ENCODE data around the gene SLC17A4. TPM values are rescaled to one million over a fixed set of nuclear protein-coding genes. Genes with fewer than 3 reads are reported as not detected.

SLC17A4 gene
- total and polyA plus RNA-seq, 2 of the 13 experiments (the other 11 are each of a cell fraction or from before 2014, with no cell fraction given), result 0.07 TPM; not detected in 1

GRCh38 chr6:25715794-25716193 is 38.7 kb upstream of the SLC17A4 start (continued):
- TF ChIP-seq MAF1 (CRISPR knock-in tag; IDR thresholded peaks at IDR 0.05; ENCODE audit: borderline replicate concordance) (no peak), ATF7 (IDR thresholded peaks at IDR 0.05) (no peak), ATF7 (CRISPR knock-in tag; IDR thresholded peaks at IDR 0.05) (no peak), UBTF (CRISPR knock-in tag; IDR thresholded peaks at IDR 0.05) (no peak), ZKSCAN1 (IDR thresholded peaks at IDR 0.05; ENCODE audit: low read length) (no peak), HMGA1 (CRISPR knock-in tag; conservative IDR thresholded peaks at IDR 0.05) (no peak), ZSCAN5A (CRISPR knock-in tag; IDR thresholded peaks at IDR 0.05; ENCODE audit: borderline replicate concordance) (no peak), ZNF343 (CRISPR knock-in tag; IDR thresholded peaks at IDR 0.05) (no peak), ZNF329 (CRISPR knock-in tag; IDR thresholded peaks at IDR 0.05; ENCODE audit: low read depth) (no peak), ATAD3A (CRISPR knock-in tag; IDR thresholded peaks at IDR 0.05) (no peak), ZNF563 (CRISPR knock-in tag; IDR thresholded peaks at IDR 0.05) (no peak), FOXK1 (CRISPR knock-in tag; IDR thresholded peaks at IDR 0.05; ENCODE audit: borderline replicate concordance, low read depth) (no peak; the same call in 1 of the 2 replicates), EEA1 (CRISPR knock-in tag; IDR thresholded peaks at IDR 0.05; ENCODE audit: borderline replicate concordance) (no peak), CHD4 (IDR thresholded peaks at IDR 0.05; ENCODE audit: borderline replicate concordance, low read length) (no peak), ZNF547 (CRISPR knock-in tag; IDR thresholded peaks at IDR 0.05) (no peak), ZNF143 (CRISPR knock-in tag; IDR thresholded peaks at IDR 0.05) (no peak), ZSCAN12 (CRISPR knock-in tag; IDR thresholded peaks at IDR 0.05) (no peak), ZNF263 (CRISPR knock-in tag; IDR thresholded peaks at IDR 0.05) (no peak), GATAD2A (CRISPR knock-in tag; IDR thresholded peaks at IDR 0.05) (peak; percentile 54; the same call in 1 of the 2 replicates), ZNF550 (CRISPR knock-in tag; IDR thresholded peaks at IDR 0.05; ENCODE audit: borderline replicate concordance) (no peak), ADNP (CRISPR knock-in tag; IDR thresholded peaks at IDR 0.05) (no peak), ZNF792 (CRISPR knock-in tag; IDR thresholded peaks at IDR 0.05) (no peak), CBX5 (CRISPR knock-in tag; IDR thresholded peaks at IDR 0.05; ENCODE audit: borderline replicate concordance) (no peak), ISL2 (CRISPR knock-in tag; IDR thresholded peaks at IDR 0.05) (no peak), ZNF781 (CRISPR knock-in tag; IDR thresholded peaks at IDR 0.05; ENCODE audit: borderline replicate concordance, not compliant biosample characterization) (no peak), RFX5 (IDR thresholded peaks at IDR 0.05; ENCODE audit: low read depth, low read length) (no peak), MED1 (CRISPR knock-in tag; IDR thresholded peaks at IDR 0.05) (0 out of 2 replicates have a peak, but pooled peaks have one; percentile 20), HNRNPL (IDR thresholded peaks at IDR 0.05; ENCODE audit: low read depth, low read length) (no peak), SRY (CRISPR knock-in tag; IDR thresholded peaks at IDR 0.05) (no peak), ARNTL (CRISPR knock-in tag; IDR thresholded peaks at IDR 0.05) (no peak)
- TF ChIP-seq, protein P1, sequence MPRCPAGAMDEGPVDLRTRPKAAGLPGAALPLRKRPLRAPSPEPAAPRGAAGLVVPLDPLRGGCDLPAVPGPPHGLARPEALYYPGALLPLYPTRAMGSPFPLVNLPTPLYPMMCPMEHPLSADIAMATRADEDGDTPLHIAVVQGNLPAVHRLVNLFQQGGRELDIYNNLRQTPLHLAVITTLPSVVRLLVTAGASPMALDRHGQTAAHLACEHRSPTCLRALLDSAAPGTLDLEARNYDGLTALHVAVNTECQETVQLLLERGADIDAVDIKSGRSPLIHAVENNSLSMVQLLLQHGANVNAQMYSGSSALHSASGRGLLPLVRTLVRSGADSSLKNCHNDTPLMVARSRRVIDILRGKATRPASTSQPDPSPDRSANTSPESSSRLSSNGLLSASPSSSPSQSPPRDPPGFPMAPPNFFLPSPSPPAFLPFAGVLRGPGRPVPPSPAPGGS (CRISPR knock-in tag; IDR thresholded peaks at IDR 0.05), result no peak

Data from HepG2 (cell line).